ENCODE results near the gene GRM8.
A peak's percentile ranks its signal among the peaks of the same experiment; 100 is the strongest.
"Not testable (repeated sequence)": the region's sequence is repeated elsewhere in the genome, so short reads cannot be mapped to it uniquely, and the experiment has no call there.

Gene GRM8

DNA sequence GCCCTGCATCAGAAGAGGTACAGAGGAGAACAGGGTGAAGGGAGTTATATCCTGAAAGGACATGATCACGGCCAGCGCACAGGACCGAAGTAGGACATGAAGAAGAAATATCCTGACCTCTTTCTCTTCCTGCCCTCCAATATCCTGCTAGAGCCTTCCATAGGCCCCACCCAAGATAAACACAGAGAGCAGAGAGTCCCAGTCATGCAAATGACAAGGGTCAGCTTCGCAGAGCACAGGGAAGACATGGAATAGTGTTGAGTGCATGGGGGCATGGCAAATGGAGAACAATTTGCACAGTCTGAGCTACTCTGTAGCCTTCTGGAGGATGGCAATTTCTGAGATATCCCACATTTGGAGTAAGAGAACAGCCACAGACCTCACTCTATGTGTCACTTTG is 371.4 kb downstream of the GRM8 start:
- TF ChIP-seq POLR2A (IDR thresholded peaks at IDR 0.05; ENCODE audit: low read depth, low read length): no peak
- TF ChIP-seq POLR2AphosphoS5 (IDR thresholded peaks at IDR 0.05; ENCODE audit: low read depth, low read length): no peak
- no peak for TF ChIP-seq TAF1 (IDR thresholded peaks at IDR 0.05; ENCODE audit: borderline replicate concordance, low read depth, low read length)
- FAIRE-seq (no peak), DNase-seq (ENCODE audit: insufficient read length) (no peak)

DNA sequence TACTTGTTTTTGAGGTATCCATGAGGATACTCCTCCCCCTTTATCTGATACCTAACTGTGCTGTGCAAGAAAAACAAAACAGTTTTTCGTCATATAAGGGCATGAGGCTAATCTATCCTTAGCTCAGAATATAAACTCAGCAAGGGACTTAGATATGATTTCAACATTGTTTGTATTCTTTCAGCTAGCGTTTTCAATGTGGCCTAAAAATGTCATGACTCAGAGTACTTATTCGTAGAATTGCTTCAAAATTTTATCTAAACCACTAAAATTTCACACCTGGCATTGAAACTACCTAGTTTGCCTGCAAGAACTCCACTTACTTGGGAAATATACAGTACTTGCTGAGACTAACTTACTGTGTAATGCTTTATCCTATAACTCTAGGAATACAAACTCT is 376.2 kb downstream of the GRM8 start:
- FAIRE-seq; DNase-seq (ENCODE audit: insufficient read length): not testable (repeated sequence)

DNA sequence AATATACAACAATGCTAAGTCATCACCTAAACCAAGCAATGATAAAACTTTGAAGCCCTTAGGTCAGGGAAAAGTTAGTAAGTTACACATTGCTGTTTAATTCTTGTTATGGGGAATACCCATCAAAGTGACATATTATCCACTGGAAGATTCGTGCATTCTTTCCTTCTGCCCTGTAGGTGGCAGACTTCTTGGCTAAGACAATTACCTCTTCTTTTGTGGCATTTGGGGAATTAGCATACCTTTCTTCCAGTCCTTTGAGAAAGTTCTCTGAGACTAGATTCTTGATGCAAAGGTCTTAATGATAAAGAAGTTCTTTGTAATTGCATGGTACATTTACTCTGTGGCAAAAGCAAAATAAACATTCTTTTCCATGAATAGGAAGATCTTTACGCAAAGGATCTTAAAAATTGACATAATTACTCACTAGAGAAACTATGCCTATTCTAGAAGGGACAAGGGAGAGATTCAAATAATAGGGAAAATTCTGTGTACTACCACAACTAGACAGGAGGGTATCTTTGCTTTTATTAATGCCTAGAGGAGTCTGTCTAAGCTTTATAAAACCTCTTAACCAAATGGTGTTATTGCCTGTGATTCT is 395.9 kb downstream of the GRM8 start:
- DNase-seq (ENCODE audit: insufficient read length): no peak
- TF ChIP-seq TAF1 (IDR thresholded peaks at IDR 0.05; ENCODE audit: borderline replicate concordance, low read depth, low read length): no peak
- no peak for TF ChIP-seq POLR2AphosphoS5 (IDR thresholded peaks at IDR 0.05; ENCODE audit: low read depth, low read length)
- TF ChIP-seq POLR2A (IDR thresholded peaks at IDR 0.05; ENCODE audit: low read depth, low read length): no peak
- peak; percentile 64 for FAIRE-seq

GRCh38 chr7:126845331-126845730 is 407.4 kb downstream of the GRM8 start:
- FAIRE-seq: no peak
- DNase-seq (ENCODE audit: insufficient read length): no peak
- TF ChIP-seq TAF1 (IDR thresholded peaks at IDR 0.05; ENCODE audit: borderline replicate concordance, low read depth, low read length) (no peak), POLR2AphosphoS5 (IDR thresholded peaks at IDR 0.05; ENCODE audit: low read depth, low read length) (no peak), POLR2A (IDR thresholded peaks at IDR 0.05; ENCODE audit: low read depth, low read length) (no peak)

DNA sequence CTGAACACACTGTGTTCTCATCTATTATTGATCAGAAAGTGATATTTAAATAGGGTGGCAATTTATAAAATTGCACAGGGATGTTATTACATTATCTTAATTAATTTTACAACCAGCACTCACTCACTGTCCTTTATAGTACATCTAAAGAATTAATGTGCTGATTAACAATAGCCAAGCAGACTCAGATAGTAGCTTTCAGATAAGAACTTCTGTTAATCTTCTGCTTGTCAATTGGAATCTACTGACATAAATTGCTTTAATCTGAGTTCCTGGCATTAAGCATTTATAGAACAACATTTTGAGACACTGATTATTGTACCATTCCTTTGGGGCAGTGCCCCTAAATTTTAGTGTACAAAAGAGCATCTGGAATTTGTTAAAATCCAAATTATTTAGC is 408.9 kb downstream of the GRM8 start:
- FAIRE-seq (no peak), DNase-seq (ENCODE audit: insufficient read length) (no peak)
- TF ChIP-seq POLR2AphosphoS5 (IDR thresholded peaks at IDR 0.05; ENCODE audit: low read depth, low read length) (no peak), POLR2A (IDR thresholded peaks at IDR 0.05; ENCODE audit: low read depth, low read length) (no peak), TAF1 (IDR thresholded peaks at IDR 0.05; ENCODE audit: borderline replicate concordance, low read depth, low read length) (no peak)

- DNase-seq (ENCODE audit: insufficient read length): no peak
- no peak for FAIRE-seq
- TF ChIP-seq POLR2A (IDR thresholded peaks at IDR 0.05; ENCODE audit: low read depth, low read length) (no peak), POLR2AphosphoS5 (IDR thresholded peaks at IDR 0.05; ENCODE audit: low read depth, low read length) (no peak)
Observed at GRCh38 chr7:126843336-126843735, 409.4 kb downstream of the GRM8 start.

- no peak for FAIRE-seq
Observed at GRCh38 chr7:126842451-126842850, 410.3 kb downstream of the GRM8 start.

DNA sequence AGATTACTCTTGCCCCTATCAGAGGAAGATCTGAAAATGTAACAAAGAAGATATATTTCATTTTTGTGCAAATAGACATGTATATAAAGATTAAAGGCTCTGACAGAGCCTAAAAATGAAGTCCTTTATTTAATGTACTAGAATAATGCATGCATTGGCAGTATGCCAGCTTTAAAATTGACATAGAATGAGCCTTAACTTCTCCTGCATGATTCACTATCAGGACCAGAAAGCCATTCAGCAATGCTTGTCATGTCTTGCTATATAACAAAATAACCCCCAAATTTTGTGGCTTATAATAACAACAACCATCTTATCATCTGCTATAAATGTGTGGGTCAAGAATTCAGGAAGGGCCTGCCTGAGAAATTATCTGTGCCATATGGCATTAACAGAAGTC is 411.9 kb downstream of the GRM8 start:
- TF ChIP-seq TAF1 (IDR thresholded peaks at IDR 0.05; ENCODE audit: borderline replicate concordance, low read depth, low read length): no peak
- no peak for TF ChIP-seq POLR2AphosphoS5 (IDR thresholded peaks at IDR 0.05; ENCODE audit: low read depth, low read length)
- TF ChIP-seq POLR2A (IDR thresholded peaks at IDR 0.05; ENCODE audit: low read depth, low read length): no peak
- FAIRE-seq (no peak), DNase-seq (ENCODE audit: insufficient read length) (no peak)

More at GRCh38 chr7:126842451-126842850, 410.3 kb downstream of the GRM8 start:
- TF ChIP-seq POLR2A (IDR thresholded peaks at IDR 0.05; ENCODE audit: low read depth, low read length) (no peak), TAF1 (IDR thresholded peaks at IDR 0.05; ENCODE audit: borderline replicate concordance, low read depth, low read length) (no peak), POLR2AphosphoS5 (IDR thresholded peaks at IDR 0.05; ENCODE audit: low read depth, low read length) (no peak)
- DNase-seq (ENCODE audit: insufficient read length): no peak

GRCh38 chr7:126839624-126840023 is 413.1 kb downstream of the GRM8 start:
- no peak for TF ChIP-seq POLR2A (IDR thresholded peaks at IDR 0.05; ENCODE audit: low read depth, low read length)
- no peak for TF ChIP-seq POLR2AphosphoS5 (IDR thresholded peaks at IDR 0.05; ENCODE audit: low read depth, low read length)
- TF ChIP-seq TAF1 (IDR thresholded peaks at IDR 0.05; ENCODE audit: borderline replicate concordance, low read depth, low read length): no peak
- FAIRE-seq (no peak), DNase-seq (ENCODE audit: insufficient read length) (no peak)

GRCh38 chr7:126838194-126838593 is 414.5 kb downstream of the GRM8 start:
- FAIRE-seq (no peak), DNase-seq (ENCODE audit: insufficient read length) (no peak)
- no peak for TF ChIP-seq POLR2AphosphoS5 (IDR thresholded peaks at IDR 0.05; ENCODE audit: low read depth, low read length)
- no peak for TF ChIP-seq TAF1 (IDR thresholded peaks at IDR 0.05; ENCODE audit: borderline replicate concordance, low read depth, low read length)
- TF ChIP-seq POLR2A (IDR thresholded peaks at IDR 0.05; ENCODE audit: low read depth, low read length): no peak

DNA sequence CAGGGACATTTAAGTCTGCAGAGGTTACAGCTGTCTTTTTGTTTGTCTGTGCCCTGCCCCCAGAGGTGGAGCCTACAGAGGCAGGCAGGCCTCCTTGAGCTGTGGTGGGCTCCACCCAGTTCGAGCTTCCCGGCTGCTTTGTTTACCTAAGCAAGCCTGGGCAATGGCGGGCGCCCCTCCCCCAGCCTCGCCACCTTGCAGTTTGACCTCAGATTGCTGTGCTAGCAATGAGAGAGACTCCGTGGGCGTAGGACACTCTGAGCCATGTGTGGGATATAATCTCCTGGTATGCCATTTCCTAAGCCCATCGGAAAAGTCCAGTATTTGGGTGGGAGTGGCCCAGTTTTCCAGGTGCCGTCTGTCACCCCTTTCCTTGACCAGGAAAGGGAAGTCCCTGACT is 421.5 kb downstream of the GRM8 start:
- DNase-seq (ENCODE audit: insufficient read length); FAIRE-seq: not testable (repeated sequence)

DNA sequence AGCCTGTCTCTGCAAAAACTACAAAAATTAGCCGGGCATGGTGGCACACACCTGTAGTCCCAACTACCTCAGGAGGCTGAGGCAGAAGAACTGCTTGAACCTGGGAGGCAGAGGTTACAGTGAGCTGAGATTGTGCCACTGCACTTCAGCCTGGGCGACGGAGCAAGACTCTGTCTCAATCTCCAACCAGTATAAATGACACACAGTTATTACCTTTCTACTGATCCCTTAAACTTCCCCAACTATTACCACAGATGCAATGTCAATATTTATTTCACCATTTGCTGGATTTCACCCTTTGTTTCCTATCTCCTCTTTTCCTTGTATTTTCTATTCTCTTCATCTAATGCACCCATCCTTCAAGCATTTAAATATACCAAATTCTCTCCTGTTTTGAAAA is 431.8 kb downstream of the GRM8 start:
- FAIRE-seq (no peak), DNase-seq (ENCODE audit: insufficient read length) (no peak)
- TF ChIP-seq TAF1 (IDR thresholded peaks at IDR 0.05; ENCODE audit: borderline replicate concordance, low read depth, low read length) (no peak), POLR2A (IDR thresholded peaks at IDR 0.05; ENCODE audit: low read depth, low read length) (no peak), POLR2AphosphoS5 (IDR thresholded peaks at IDR 0.05; ENCODE audit: low read depth, low read length) (no peak)

DNA sequence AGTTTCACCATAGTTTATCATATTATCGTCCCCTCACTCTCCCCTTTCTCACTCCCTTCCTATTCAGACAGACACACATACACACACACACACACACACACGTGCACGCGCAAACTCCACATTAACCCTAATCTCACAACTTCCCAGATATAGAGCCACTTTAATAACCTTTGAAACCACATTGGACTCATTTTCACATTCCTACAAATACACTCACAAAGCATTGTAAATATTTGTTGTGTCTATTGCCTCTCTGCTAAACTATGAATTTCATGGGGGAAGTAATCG is 433.6 kb downstream of the GRM8 start:
- DNase-seq (ENCODE audit: insufficient read length): no peak
- TF ChIP-seq TAF1 (IDR thresholded peaks at IDR 0.05; ENCODE audit: borderline replicate concordance, low read depth, low read length) (no peak), POLR2A (IDR thresholded peaks at IDR 0.05; ENCODE audit: low read depth, low read length) (no peak), POLR2AphosphoS5 (IDR thresholded peaks at IDR 0.05; ENCODE audit: low read depth, low read length) (no peak)
- no peak for FAIRE-seq

Measured in GM12892 (cell line).